ENCODE data around the gene KIRREL3. TPM values are rescaled to one million over a fixed set of nuclear protein-coding genes. Genes with fewer than 3 reads are reported as not detected.

Gene KIRREL3
- total and polyA plus RNA-seq, 2 of the 8 experiments (the other 6 are each of a cell fraction or from before 2014, with no cell fraction given) = 0.29 to 0.32 TPM

GRCh38 chr11:126432065-126432461 is 568.5 kb downstream of the KIRREL3 start:
- no peak overlapping the region for H2BK20ac ChIP-seq (ENCODE audit: low read length)
- POLR2A ChIA-PET (ENCODE audit: partially characterized antibody) = interaction anchor here (1.6 to 2.0 kb wide), 3 partner anchors 9 to 76 kb away, joined by 3 to 6 read pairs (median 6); partner anchors contain the start of gene ST3GAL4
- no peak overlapping the region for H3K56ac ChIP-seq (replicated peaks; ENCODE audit: insufficient read length, low read depth, low read length)
- H2BK15ac ChIP-seq (ENCODE audit: low read length) = no peak overlapping the region
- no peaks in the 10 kb centered on the region for H3K36me3 ChIP-seq (ENCODE audit: control insufficient read depth in 2 of 4, insufficient read depth in 4 of 4, low read length in 3 of 4)
- no peak for FAIRE-seq
- no peak for DNase-seq (ENCODE audit: low read depth in 1 of 2, low spot score in 2 of 2)
- no peak overlapping the region for H3K18ac ChIP-seq (ENCODE audit: extremely low read depth, low read length)
- H3K27me3 ChIP-seq (replicated peaks in 1 of 4; ENCODE audit: control insufficient read depth in 3 of 4, extremely low read depth in 1 of 4, insufficient read depth in 3 of 4, low read length in 3 of 4) = no peaks in the 10 kb centered on the region
- H3K27ac ChIP-seq (ENCODE audit: low read depth, low read length) = no peak overlapping the region
- no peaks in the 10 kb centered on the region for H3K9me3 ChIP-seq (ENCODE audit: insufficient read depth in 2 of 2, low read depth in 1 of 2, low read length in 1 of 2)
- H4K20me1 ChIP-seq (replicated peaks in 1 of 2; ENCODE audit: control insufficient read depth in 1 of 2, insufficient read depth in 2 of 2, low read length in 2 of 2) = no peaks in the 10 kb centered on the region
- H2BK12ac ChIP-seq (ENCODE audit: low read depth, low read length) = no peak overlapping the region
- H3K4me3 ChIP-seq (ENCODE audit: extremely low read depth in 1 of 4, insufficient read depth in 2 of 4, low read depth in 3 of 4, low read length in 4 of 4) = no peak overlapping the region
- peaks cover 0 to 18% (median 6%) of the 10 kb centered on the region in 4 experiments; a peak in 5 of 7 replicates for H3K4me1 ChIP-seq (replicated peaks in 1 of 4; ENCODE audit: control insufficient read depth in 3 of 4, insufficient read depth in 4 of 4, low read length in 3 of 4)
- H2BK120ac ChIP-seq (replicated peaks; ENCODE audit: low read depth, low read length) = no peak overlapping the region
- H4K5ac ChIP-seq (ENCODE audit: insufficient read length, low read depth, low read length) = no peak overlapping the region
- no peak overlapping the region for H2AFZ ChIP-seq (ENCODE audit: low read length)
- no peaks in the 10 kb centered on the region for H3K79me1 ChIP-seq (ENCODE audit: low read depth, low read length)
- no peak overlapping the region for H2BK5ac ChIP-seq (ENCODE audit: low read depth, low read length)
- H3K23ac ChIP-seq (ENCODE audit: insufficient read length) = no peak overlapping the region
- no peaks in the 10 kb centered on the region for H3K79me2 ChIP-seq (ENCODE audit: control insufficient read depth in 1 of 2, insufficient read depth in 2 of 2, low read length in 2 of 2)
- no peak overlapping the region for H2AK5ac ChIP-seq (ENCODE audit: low read depth, low read length)
- H3K9ac ChIP-seq (replicated peaks in 1 of 4; ENCODE audit: extremely low read depth in 1 of 4, low read depth in 3 of 4, low read length in 3 of 4) = no peak overlapping the region
- no peak overlapping the region for H3K4ac ChIP-seq (replicated peaks; ENCODE audit: insufficient read length, low read depth, low read length)
- H4K91ac ChIP-seq (replicated peaks; ENCODE audit: insufficient read length, low read length) = no peak overlapping the region
- no peak overlapping the region for H3K14ac ChIP-seq (ENCODE audit: insufficient read length)
- CTCF ChIA-PET (ENCODE audit: partially characterized antibody) = interaction anchor here (0.7 to 6.5 kb wide), 11 partner anchors 10 to 121 kb away, joined by 3 to 31 read pairs (median 4); no protein-coding TSS in a partner anchor
- 74% methylated on average over 3 of the region's 3 CpGs; no CpG with 5 or more reads in 1 of the 2 experiments for WGBS, 2 experiments (ENCODE audit: extremely low coverage in 1 of 2, insufficient coverage in 1 of 2, insufficient read length in 1 of 2, insufficient replicate concordance in 2 of 2, low coverage in 1 of 2, low lambda C conversion rate in 2 of 2, missing lambda C conversion rate in 1 of 2)
- no peaks in the 10 kb centered on the region for H3K23me2 ChIP-seq (ENCODE audit: low read depth, low read length)
- H4K8ac ChIP-seq (ENCODE audit: extremely low read depth, insufficient read depth, low read length) = no peak overlapping the region
- no peak overlapping the region for H3K4me2 ChIP-seq (ENCODE audit: insufficient read depth in 1 of 2, low read depth in 2 of 2, low read length in 2 of 2)
- TF ChIP-seq, protein P1, sequence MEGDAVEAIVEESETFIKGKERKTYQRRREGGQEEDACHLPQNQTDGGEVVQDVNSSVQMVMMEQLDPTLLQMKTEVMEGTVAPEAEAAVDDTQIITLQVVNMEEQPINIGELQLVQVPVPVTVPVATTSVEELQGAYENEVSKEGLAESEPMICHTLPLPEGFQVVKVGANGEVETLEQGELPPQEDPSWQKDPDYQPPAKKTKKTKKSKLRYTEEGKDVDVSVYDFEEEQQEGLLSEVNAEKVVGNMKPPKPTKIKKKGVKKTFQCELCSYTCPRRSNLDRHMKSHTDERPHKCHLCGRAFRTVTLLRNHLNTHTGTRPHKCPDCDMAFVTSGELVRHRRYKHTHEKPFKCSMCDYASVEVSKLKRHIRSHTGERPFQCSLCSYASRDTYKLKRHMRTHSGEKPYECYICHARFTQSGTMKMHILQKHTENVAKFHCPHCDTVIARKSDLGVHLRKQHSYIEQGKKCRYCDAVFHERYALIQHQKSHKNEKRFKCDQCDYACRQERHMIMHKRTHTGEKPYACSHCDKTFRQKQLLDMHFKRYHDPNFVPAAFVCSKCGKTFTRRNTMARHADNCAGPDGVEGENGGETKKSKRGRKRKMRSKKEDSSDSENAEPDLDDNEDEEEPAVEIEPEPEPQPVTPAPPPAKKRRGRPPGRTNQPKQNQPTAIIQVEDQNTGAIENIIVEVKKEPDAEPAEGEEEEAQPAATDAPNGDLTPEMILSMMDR (IDR thresholded peaks at IDR 0.05; ENCODE audit: control extremely low read depth in 1 of 3, insufficient read depth in 1 of 3, low read depth in 1 of 3, low read length in 3 of 3) = no peak
- no peak for TF ChIP-seq EZH2 (IDR thresholded peaks at IDR 0.05; ENCODE audit: low read depth, low read length, severe bottlenecking)
- no peak for TF ChIP-seq NRF1 (IDR thresholded peaks at IDR 0.05; ENCODE audit: low read depth, low read length)
- no peak for TF ChIP-seq EP300 (IDR thresholded peaks at IDR 0.05; ENCODE audit: borderline replicate concordance in 1 of 2, low read depth in 2 of 2, low read length in 2 of 2)
- TF ChIP-seq KDM4A (IDR thresholded peaks at IDR 0.05; ENCODE audit: low read depth, low read length, severe bottlenecking) = no peak
- TF ChIP-seq POU5F1 (IDR thresholded peaks at IDR 0.05; ENCODE audit: low read depth, low read length) = no peak
- no peak for TF ChIP-seq SIRT6 (IDR thresholded peaks at IDR 0.05; ENCODE audit: low read length)
- no peak for TF ChIP-seq PHF8 (conservative IDR thresholded peaks at IDR 0.05; ENCODE audit: low read depth, low read length)
- no peak for TF ChIP-seq CHD1 (IDR thresholded peaks at IDR 0.05; ENCODE audit: low read depth, low read length)
- no peak for TF ChIP-seq BACH1 (IDR thresholded peaks at IDR 0.05; ENCODE audit: low read length)

Data from H1 (cell line).